GM19397 (cell line): ENCODE results near the gene ATP6V0C.
A peak's percentile ranks its signal among the peaks of the same experiment; 100 is the strongest.
"Not testable (repeated sequence)": the region's sequence is repeated elsewhere in the genome, so short reads cannot be mapped to it uniquely, and the experiment has no call there.

Experiments used
- ATAC-seq: cut with Tn5 transposase; IDR thresholded peaks from one replicate; pipeline ENCODE4 v1.9.1; 2021; ENCODE audit warnings: mild to moderate bottlenecking, moderate library complexity; ENCODE audit not compliant: unreplicated experiment

ATP6V0C gene

DNA sequence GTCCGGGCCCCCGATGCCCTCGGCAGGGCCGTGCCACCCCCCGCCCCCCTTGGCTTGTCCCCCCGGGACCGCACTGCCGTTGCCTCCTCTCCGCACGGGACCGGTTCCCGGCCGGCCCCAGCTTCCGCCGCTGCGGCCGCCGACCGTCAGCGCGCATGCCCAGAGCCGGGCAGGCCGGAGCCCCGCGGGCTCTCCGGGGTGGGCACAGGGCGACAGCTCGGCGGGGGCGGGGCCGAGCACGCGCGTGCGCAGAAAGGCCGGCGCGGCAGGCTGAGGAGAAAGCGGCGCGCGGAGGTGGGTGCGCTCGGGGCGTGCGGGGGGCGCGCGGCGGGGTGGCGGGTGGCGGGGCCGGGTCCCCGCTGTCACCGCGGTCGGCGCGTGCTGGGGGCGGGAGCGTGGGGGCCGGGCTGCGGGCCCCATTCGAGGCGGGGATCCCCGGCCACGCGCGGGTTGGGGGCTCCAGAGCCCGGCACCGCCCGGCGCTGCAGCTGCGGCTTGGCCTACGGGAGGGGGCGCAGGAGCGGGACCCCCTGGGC, 38.8 kb upstream of the ATP6V0C start, which contains the start of gene TBC1D24:
TBC1D24 (plus strand) TSS at position 251 of the 536 bp plus-strand sequence. CDS start 21,022 bp downstream, outside the sequence.
- ATAC-seq = peak; percentile 52

DNA sequence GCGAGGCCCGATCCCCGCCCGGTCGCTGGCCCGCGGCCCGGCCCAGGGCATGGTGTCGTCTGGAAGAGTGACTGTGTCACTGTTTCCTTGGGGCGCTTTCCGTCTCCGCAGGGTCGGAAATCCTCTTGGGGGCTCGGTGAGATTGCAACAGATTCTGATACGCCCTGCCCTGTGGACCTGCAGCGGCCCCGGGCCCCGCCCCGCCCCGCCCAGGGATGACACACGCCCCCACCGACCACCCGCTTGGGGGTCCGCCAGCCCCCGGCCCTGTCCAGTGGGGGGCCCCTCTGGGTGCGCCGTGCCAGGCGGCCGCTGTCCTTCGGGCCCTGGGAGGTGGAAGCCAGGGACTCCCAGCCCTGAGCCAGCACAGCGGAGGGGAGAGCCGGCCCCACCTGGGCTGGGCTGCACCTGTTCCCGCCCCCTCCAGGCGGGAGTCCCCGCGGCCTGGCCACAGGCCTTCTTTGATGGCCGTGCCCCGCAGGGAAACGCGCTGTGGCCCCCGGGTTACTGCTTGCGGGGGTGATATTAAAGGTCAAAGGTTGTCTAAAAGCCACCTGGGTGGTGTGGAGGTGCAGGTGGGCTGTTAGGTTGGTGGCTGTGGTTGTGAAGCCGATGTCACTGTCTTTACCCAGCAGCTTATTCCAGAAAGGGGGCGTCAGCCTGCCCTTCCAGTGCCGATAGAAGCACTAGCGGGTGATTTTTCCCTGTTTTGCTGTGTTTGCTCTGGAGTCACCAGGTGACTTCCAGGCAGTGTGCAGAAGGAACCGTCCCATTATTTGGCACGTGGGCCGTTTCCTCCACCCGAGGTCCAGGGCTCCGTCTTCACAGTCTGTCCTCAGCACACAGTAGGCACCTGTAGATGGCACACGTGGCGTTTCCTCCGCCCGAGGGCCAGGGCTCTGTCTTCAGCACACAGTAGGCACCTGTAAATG, 38.1 kb upstream of the ATP6V0C start:
- peak; percentile 1 for ATAC-seq

DNA sequence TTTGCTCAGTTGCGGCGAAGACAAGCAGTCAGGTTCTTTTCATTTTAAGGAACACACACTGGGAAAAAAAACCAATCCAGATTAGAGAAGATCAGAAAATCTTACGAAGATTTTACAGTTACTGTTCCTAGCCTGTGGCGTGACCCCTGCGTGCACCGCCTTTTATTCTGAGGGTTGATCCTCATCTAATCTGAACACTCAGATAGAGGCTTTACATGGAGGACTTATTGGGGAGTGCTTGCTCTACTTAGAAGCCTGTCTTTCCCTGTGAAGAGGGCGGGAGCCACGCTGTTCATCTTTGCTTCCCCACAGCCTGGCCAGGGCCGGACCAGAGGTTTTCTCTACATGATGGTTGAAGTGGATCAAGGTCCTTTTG, 37.4 kb upstream of the ATP6V0C start:
- no peak for ATAC-seq

DNA sequence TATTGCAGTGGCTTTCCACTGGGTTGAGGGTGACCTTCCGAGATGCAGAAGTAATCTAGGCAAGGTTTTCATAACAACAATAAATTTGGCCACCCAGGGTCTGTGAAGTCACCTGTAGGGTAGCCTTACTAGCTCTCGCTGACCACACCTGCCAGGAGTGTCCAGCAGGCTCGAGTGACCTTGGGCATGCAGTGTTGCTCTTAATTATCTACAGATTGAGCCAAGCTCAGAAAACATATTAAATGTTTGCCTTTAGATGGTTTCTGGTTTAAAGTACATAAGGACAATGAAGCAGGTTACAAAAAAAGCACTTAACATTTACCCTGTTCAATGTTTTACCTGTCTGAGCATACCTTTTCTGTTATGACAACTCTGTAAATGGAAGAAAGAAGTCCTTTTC, 37.0 kb upstream of the ATP6V0C start:
- no peak for ATAC-seq

- no peak for ATAC-seq
Measured at GRCh38 chr16:2477327-2477726, 36.4 kb upstream of the ATP6V0C start.

DNA sequence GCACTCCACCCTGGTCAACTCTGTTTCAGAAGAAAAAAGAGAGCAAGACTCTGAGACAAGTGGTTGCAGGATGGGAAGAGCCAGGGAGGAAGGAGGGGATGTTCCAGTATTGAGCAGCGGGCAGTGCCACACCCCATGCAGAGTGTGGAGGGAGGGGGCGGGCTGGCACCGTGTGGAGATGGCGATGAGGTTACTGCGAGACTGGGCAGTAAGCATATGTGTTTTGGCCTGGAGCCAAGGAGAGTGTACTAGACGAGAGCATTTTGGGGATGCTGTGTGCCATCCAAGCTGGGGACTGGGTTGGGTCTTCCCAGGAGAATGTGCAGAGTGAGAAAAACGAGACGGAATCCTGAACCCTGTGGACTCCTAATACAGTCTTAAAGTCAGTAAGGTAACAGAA, 35.5 kb upstream of the ATP6V0C start:
- no peak for ATAC-seq

- not testable (repeated sequence) for ATAC-seq
Measured at GRCh38 chr16:2479996-2480395, 33.8 kb upstream of the ATP6V0C start.

DNA sequence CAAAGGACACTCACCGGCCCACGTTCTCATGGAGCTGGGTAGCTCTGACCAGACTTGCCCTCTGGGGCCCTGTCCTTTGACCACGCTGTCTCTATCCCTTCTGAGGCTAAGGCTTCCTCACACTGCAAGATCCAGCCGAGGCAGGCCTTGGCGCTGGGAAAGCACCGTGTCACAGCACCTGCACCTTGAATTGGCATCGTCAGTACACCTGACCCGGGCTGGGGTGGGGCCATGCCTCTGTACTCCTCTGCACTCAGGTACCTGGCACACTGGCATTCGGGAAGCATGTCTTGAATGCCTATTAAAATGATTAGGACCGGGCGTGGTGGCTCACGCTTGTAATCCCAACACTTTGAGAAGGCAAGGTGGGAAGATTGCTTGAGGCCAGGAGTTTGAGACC, 32.8 kb upstream of the ATP6V0C start:
- no peak for ATAC-seq

GRCh38 chr16:2481676-2482075, 32.1 kb upstream of the ATP6V0C start:
- no peak for ATAC-seq

DNA sequence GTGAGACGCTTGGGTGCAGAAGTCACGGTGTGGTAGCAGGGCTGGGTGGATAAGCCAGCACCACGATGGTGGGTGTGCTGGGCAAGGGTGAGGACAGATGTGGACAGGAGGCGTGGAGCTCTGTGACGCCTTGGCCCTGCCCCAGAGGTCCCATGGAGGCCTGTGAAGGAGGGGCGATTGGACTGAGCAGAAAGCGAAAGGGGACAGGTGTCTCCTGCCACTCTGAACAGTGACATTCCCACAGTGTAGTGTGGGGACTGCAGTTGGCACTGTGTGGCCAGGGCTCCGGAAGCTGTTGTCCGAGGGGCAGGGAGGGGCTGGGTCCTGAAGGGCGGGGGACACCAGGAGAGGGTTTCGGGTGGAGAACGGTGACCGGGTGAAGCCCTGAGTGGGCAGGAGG, 31.5 kb upstream of the ATP6V0C start:
- no peak for ATAC-seq

GRCh38 chr16:2482708-2483534, 30.8 kb upstream of the ATP6V0C start:
- no peak for ATAC-seq

DNA sequence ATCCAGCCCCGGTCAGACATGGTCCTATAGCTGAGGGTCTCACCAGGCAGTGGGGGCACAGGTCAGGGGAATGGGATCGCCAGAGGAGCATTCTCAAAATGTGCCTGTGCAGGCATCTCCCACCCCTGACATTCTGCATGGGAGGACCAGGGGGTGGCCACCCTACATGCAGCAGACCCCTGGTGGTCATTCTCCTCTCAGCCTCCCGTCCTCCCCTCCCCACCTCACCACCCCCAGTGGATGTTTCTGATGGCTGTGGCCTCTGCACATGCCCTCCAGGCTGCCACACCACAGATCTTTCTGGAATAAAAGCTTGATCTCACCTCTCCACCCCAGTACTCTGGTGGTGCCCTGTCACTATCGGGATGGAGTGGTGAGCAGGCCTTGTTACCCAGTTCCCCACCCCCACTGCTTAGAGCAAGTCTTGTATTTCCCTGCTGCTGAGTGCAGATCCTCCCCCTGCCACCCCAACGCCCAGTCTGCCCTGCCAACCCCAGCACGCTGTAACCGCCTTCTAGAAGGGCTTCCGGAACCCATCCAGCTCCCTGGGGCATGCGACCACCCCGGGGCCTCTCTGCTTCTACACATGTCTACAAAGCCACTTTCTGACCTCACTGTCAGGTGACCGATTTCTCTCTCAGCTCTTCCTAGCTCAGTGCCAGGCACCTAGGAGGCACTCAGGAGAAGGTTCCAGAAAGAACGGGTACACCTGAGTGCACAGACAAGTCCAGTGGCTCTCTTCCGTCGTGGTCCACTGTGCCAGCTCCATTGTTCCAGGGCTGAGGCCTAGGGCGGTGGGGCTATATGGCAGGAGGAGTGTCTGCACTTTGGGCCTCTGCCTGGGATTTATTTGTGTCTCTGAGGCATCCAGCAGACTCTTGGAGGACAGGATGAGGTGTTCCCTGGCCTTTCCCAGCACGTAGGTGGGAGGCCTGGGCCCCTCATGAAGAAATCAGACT, 29.5 kb upstream of the ATP6V0C start:
- ATAC-seq = no peak

DNA sequence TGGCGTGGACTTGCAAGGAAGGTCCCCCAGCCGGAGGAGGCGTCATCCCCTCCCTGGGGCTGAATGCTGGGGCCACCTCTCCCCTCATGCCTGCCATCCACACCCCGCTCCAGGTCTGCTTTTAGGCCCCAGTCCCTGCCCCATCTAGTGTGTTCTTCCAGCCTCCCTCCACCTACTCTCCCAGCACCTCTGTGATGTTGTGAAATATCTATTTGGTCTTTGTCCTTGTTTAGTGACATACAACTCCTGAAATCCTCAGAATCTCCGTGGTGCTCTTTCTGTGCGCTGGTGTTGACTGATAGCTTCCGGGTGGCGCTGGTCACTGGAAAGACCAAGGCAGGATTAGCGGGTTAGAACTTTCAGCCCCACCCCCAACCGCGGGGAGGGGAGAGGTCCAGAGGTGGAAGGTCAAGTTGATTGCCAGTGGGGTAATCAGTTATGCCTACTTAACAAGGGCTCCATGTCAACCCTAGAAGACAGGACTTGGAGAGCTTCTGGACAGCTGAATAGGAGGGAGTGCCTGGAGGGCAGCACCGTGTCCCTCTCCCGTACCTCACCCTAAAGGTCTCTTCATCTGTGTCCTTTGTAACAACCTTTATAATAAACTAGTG, 28.7 kb upstream of the ATP6V0C start:
- no peak for ATAC-seq

GRCh38 chr16:2485811-2486507, 27.8 kb upstream of the ATP6V0C start:
- ATAC-seq = no peak

DNA sequence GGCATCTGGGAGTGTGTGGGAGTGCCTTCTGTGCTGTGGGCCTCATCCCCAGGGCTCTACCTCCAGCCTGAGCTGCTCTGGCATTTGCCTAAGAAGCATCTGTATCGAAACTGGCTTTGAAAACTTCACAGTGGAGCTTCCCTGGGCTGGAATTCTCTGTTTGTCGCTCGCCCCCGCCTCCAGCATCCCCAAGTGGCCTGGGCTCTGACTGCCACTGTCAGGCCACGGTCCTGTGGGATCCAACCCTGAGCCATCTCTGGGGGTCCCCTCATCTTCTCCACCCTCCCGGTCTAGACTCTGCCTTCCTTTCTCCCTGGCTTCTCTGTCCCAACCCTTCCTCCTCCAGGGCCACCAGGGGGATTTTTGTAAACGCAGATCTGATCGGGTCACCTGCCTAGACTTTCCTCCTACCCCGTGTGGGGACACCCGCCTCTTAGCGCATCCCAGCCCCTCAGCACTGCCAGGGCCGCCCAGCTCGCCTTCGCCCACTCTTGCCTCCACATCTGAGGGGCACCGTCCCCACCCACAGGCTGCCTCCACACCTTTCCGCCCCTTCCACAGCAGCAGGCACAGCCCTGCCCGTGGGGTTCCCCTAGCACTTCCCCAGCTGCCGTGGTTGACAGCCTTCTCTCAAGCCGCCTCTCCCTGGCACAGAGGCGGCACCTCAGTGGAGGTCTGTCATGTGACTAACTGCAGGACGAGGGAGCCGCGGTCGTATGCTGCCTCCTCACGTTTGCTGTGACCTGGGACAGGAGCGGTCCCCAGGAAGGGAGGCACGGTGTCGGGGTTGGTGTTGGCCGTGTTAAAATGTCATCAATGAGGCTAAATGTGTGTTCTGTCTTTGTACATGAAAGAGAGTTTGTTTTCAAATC, 26.9 kb upstream of the ATP6V0C start:
- peak; percentile 73 for ATAC-seq

DNA sequence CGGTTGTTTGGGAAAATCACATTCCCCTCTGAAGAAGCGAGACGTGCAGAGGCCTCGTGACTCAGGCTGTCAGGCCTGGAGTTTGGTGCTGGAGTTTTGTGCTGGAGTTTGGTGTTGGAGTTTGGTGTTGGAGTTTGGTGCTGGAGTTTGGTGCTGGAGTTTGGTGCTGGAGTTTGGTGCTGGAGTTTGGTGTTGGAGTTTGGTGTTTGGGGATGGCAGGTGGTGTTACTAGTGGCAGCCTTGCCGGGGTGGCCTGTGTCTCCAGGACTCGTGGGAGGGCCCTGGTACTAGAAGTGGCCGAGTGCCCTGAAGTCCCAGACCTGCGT, 26.3 kb upstream of the ATP6V0C start:
- ATAC-seq = no peak

- no peak for ATAC-seq
Measured at GRCh38 chr16:2487903-2488531, 25.7 kb upstream of the ATP6V0C start.

- no peak for ATAC-seq
Measured at GRCh38 chr16:2489581-2489980, 24.2 kb upstream of the ATP6V0C start.
